ENCODE measurements around the gene RAPGEF3.
A peak's percentile ranks its signal among the peaks of the same experiment; 100 is the strongest.

Gene RAPGEF3

DNA sequence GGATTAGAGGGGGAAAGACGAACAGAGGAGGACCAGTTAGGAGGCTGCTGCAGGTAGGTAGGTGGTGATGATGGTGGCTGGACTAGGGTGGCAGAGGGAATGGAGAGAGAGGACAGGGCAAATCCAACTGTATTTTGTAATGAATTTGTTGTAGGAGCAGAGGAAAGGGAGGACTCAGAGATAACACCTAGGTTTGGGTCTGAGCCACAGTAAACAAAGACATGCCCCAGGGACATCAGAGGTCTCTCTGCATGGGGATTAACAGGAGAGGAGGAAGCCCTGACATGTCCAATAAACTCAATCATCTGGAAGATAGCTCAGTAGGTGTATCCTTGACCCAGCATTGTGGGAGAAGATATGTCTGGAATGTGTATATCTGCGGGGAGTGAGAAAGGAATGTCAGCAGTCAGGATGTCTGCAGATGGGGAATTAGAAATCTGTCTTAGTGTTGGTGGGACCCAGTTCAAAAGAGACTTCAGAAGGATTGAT is 9.7 kb upstream of the RAPGEF3 start:
- no peaks in the 10 kb centered on the region for H3K36me3 ChIP-seq (replicated peaks)
- H3K9me3 ChIP-seq, result no peaks in the 10 kb centered on the region
- peaks cover 25% of the 10 kb centered on the region for H3K4me1 ChIP-seq
- peak; percentile 45 to 65 for DNase-seq (ENCODE audit: low spot score in 2 of 2)
- in situ Hi-C loops (cut with MboI; ENCODE audit: low sequenced_read_pairs), result no loop called here
- no peaks in the 10 kb centered on the region for H3K27me3 ChIP-seq (ENCODE audit: low read depth)
- no peak overlapping the region for H3K4me3 ChIP-seq

- in situ Hi-C loops (cut with MboI; ENCODE audit: low sequenced_read_pairs), result no loop called here
- Histone ChIP-seq H3K27me3 (ENCODE audit: low read depth) (no peaks in the 10 kb centered on the region), H3K4me1 (peaks cover 23% of the 10 kb centered on the region), H3K9me3 (no peaks in the 10 kb centered on the region), H3K4me3 (no peak overlapping the region), H3K36me3 (replicated peaks) (no peaks in the 10 kb centered on the region)
- DNase-seq (ENCODE audit: low spot score in 2 of 2), result peak in 1 of 2 experiments; percentile 65
Measured at GRCh38 chr12:47767216-47767724, 8.6 kb upstream of the RAPGEF3 start.

DNA sequence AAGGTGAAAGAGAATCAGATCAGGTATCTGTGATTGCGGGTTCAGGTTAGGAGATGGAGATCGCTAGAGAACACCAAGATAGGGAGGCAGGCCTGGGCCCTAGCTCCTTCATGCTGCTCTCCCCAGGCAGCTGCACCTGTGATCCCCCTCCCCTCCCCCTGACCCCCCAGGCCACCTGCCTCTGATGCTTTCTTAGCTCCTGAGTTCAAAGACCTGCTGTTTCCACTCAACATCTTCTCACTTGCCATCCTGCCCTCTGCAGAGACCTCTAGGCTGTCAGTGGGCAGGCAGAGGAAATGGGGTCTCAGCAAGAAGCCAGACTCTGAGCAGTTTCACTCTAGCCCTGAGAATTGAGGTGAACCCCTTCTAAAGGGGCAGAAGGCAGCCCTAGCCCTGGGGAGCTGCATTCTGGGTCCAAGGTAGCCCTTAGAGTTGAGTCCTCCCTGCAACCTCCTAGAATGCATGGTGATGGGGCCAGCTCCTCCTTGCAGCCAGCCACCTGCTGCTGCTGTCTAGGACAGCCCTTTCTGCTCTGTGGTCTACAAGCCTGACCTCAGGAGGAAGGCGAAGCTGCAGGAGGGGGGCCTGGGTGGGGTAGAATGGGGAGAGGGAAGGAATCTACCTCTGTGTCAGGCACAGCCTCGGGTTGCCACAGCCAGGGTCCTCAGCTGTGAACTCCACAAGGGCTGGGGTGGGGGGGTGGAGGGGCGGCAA is 8.0 kb upstream of the RAPGEF3 start:
- Histone ChIP-seq H3K9me3 (no peaks in the 10 kb centered on the region), H3K27me3 (ENCODE audit: low read depth) (no peaks in the 10 kb centered on the region), H3K36me3 (replicated peaks) (no peaks in the 10 kb centered on the region), H3K4me1 (peaks cover 23% of the 10 kb centered on the region), H3K4me3 (no peak overlapping the region)
- in situ Hi-C loops (cut with MboI; ENCODE audit: low sequenced_read_pairs), result no loop called here
- no peak for DNase-seq (ENCODE audit: low spot score in 2 of 2)

DNA sequence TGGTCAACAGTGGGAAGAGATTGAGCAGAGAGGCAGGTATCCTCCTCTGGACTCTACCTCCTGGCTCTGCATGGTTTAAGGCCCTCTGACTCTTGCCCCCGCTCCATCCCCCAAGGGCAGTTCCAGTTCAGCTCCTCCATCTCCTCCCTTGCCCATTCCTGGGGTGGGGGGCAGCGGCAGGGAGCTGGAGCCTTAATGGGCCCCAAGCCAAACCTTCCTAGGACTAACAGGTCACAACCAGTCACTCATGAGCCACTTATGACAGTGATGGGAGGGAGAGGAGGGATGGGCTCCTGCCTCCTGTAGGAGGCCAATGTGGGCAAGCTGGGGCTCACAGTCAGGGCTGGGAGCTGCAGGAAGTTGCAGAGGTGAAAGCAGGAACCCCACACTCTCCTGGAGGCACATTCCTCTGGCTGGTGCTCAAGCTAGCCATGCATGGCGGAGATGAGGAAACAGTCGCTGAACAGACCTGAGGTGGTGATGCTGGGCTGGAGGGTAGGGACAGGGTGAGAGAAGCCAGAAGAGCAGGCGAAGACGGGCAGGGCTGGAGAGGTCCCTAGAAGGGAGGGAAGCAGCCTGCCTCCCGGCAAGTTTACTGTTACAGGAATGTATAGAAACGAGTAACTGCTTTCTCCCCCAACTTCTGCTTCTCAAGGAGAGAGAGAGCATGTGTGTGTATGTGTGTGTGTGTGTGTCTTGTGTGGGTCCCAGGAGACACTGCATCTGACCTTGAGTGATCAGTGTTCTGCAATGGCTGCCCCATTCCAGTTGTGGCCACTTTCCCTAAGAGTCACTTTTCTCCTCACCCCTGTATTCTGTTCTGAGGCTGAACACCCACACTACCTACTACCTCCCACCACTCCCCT is 5.0 kb upstream of the RAPGEF3 start:
- H3K9me3 ChIP-seq, result no peaks in the 10 kb centered on the region
- no peak for DNase-seq (ENCODE audit: low spot score in 2 of 2)
- H3K4me3 ChIP-seq, result no peak overlapping the region
- no peaks in the 10 kb centered on the region for H3K27me3 ChIP-seq (ENCODE audit: low read depth)
- H3K4me1 ChIP-seq, result peaks cover 8% of the 10 kb centered on the region
- in situ Hi-C loops (cut with MboI; ENCODE audit: low sequenced_read_pairs), result no loop called here
- H3K36me3 ChIP-seq (replicated peaks), result no peaks in the 10 kb centered on the region

DNA sequence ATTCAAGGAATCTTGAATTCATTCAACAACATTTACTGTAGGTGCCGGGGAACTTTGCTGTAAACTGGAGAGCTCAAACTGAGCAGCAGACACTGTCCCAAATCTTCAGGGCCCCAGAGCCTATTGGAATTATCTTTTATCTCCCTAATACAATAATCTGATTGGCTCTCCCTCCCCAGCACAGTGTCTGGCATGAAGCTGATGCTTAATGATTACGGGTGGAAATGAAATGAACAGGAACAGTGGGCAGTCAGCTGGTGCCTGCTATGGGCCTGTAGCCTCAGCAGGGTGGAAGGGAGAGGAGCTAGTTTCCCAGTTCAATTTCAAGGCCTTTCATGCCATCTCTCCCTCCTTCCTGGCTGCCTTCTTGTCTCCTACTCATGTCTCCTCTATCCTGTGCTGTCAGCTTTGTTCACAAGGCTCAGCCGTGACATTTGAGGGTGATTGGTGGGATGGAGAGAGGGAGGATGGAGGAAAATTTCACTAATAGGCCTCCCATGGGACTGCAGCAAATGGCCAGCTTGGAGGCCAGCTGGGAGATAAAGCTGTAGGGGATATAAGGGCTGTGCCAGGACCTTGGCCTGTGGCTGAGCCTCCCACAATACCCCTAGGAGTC is 4.3 kb upstream of the RAPGEF3 start:
- no peaks in the 10 kb centered on the region for H3K27me3 ChIP-seq (ENCODE audit: low read depth)
- in situ Hi-C loops (cut with MboI; ENCODE audit: low sequenced_read_pairs), result no loop called here
- no peaks in the 10 kb centered on the region for H3K9me3 ChIP-seq
- H3K36me3 ChIP-seq (replicated peaks), result no peaks in the 10 kb centered on the region
- H3K4me3 ChIP-seq, result no peak overlapping the region
- H3K4me1 ChIP-seq, result peaks cover under 1% of the 10 kb centered on the region; the same call in 1 of the 2 replicates
- no peak for DNase-seq (ENCODE audit: low spot score in 2 of 2)

- in situ Hi-C loops (cut with MboI; ENCODE audit: low sequenced_read_pairs), result no loop called here
- Histone ChIP-seq H3K4me1 (no peaks in the 10 kb centered on the region), H3K9me3 (no peaks in the 10 kb centered on the region), H3K4me3 (peak overlapping the region; percentile 41), H3K27me3 (ENCODE audit: low read depth) (no peaks in the 10 kb centered on the region), H3K36me3 (replicated peaks) (no peaks in the 10 kb centered on the region)
- no peak for DNase-seq (ENCODE audit: low spot score in 2 of 2)
Measured at GRCh38 chr12:47758584-47758833, 171 bp downstream of the RAPGEF3 start.

GRCh38 chr12:47757840-47758583 is 668 bp downstream of the RAPGEF3 start:
- Histone ChIP-seq H3K27me3 (ENCODE audit: low read depth) (no peaks in the 10 kb centered on the region), H3K9me3 (no peaks in the 10 kb centered on the region), H3K36me3 (replicated peaks) (no peaks in the 10 kb centered on the region), H3K4me3 (peak overlapping the region; percentile 41; the same call in 1 of the 2 replicates), H3K4me1 (no peaks in the 10 kb centered on the region)
- DNase-seq (ENCODE audit: low spot score in 2 of 2), result no peak
- in situ Hi-C loops (cut with MboI; ENCODE audit: low sequenced_read_pairs), result no loop called here

DNA sequence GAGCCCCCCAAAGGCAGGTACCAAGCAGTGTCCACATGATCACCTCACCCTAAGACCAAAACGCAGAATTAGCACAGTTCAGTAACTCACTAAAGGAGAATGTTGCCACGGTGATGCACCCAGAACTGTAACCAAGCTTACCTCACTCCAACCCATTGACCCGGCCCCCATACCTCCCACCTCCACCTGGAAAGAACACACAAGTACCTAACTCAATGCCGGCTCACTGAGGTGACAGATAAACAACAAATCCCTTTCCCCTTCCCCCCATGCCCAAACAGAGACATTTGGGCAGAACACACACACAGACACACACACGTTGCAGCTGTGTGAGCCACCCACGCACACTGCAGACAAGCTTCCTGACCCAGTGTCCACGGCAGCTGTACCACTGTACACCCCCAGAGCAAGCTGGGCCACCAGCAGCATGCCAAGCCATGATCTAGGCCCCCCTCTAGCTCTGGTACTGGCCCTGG is 1.3 kb downstream of the RAPGEF3 start:
- Histone ChIP-seq H3K36me3 (replicated peaks) (no peaks in the 10 kb centered on the region), H3K27me3 (ENCODE audit: low read depth) (no peaks in the 10 kb centered on the region), H3K4me1 (no peaks in the 10 kb centered on the region), H3K4me3 (no peak overlapping the region), H3K9me3 (no peaks in the 10 kb centered on the region)
- DNase-seq (ENCODE audit: low spot score in 2 of 2), result no peak
- in situ Hi-C loops (cut with MboI; ENCODE audit: low sequenced_read_pairs), result no loop called here

DNA sequence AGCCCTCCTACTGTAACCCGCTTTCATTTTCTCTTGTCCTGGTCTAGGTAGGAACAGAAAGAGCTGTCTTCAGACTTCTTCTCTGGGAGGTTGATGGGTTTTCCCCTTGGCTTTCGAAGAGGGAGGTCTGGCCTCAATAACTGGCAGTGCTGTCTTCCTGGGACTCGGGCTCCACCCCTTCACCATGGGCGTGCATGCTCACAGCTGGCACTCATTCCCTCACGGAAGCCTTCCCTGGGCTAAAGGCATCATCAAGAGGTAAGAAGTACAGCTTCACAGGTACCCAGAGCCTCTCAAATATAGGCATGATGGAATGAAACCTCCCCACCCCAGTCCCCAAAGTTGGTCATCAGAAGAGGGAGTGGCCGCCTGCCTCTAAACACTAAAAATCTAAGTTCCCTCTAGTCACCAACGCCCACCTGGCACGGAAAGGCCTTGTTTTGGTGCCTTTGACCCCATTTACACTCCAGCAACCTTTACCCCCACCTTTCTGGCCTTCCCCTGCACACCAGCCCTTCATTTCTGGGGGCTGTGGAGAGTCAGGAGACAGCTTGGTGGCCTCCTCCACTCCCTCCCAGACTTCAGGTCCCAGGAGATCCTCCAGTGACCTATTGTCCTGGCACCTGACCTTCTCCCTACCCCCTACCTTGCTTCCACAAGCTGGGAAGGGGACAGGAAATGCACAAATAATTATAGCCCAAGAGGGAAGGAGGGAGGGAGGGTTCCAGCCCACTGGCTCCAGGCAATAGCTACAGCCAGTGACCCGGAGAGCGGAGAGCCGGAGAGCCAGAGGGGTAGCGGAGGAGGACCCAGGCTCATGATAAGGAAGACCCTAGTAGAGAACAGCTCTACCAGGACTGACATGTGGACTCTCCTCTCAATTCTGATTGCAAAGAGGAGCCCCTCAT is 2.8 kb downstream of the RAPGEF3 start:
- no peaks in the 10 kb centered on the region for H3K9me3 ChIP-seq
- no peak for DNase-seq (ENCODE audit: low spot score in 2 of 2)
- H3K4me3 ChIP-seq, result no peak overlapping the region
- H3K4me1 ChIP-seq, result no peaks in the 10 kb centered on the region
- H3K36me3 ChIP-seq (replicated peaks), result no peaks in the 10 kb centered on the region
- in situ Hi-C loops (cut with MboI; ENCODE audit: low sequenced_read_pairs), result no loop called here
- no peaks in the 10 kb centered on the region for H3K27me3 ChIP-seq (ENCODE audit: low read depth)

- H3K4me3 ChIP-seq, result no peak overlapping the region
- H3K27me3 ChIP-seq (ENCODE audit: low read depth), result no peaks in the 10 kb centered on the region
- H3K36me3 ChIP-seq (replicated peaks), result no peaks in the 10 kb centered on the region
- no peaks in the 10 kb centered on the region for H3K9me3 ChIP-seq
- in situ Hi-C loops (cut with MboI; ENCODE audit: low sequenced_read_pairs), result no loop called here
- no peaks in the 10 kb centered on the region for H3K4me1 ChIP-seq
- DNase-seq (ENCODE audit: low spot score in 2 of 2), result no peak
Measured at GRCh38 chr12:47754881-47755280, 3.8 kb downstream of the RAPGEF3 start.

DNA sequence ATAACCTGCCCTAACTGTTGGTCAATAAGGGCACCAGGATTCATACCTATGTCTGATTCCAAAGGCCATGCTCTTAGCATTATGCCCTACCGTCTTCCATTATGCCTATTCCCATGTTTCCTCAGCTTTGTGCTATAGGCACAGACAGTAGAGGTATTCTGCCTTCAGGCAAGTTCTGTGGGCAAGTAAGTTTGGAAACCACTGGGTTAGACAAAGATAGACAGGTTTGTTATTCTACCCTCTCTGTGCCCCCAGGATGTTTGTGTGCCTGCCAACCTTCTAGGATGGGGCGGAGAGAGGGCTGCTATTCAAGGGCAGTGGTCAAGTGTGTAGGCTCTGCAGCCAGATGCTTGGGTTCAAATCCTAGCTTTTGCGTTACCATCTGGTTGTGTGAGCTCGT is 4.6 kb downstream of the RAPGEF3 start:
- no peaks in the 10 kb centered on the region for H3K36me3 ChIP-seq (replicated peaks)
- H3K27me3 ChIP-seq (ENCODE audit: low read depth), result no peaks in the 10 kb centered on the region
- no peak overlapping the region for H3K4me3 ChIP-seq
- DNase-seq (ENCODE audit: low spot score in 2 of 2), result no peak
- H3K4me1 ChIP-seq, result no peaks in the 10 kb centered on the region
- in situ Hi-C loops (cut with MboI; ENCODE audit: low sequenced_read_pairs), result no loop called here
- H3K9me3 ChIP-seq, result no peaks in the 10 kb centered on the region

DNA sequence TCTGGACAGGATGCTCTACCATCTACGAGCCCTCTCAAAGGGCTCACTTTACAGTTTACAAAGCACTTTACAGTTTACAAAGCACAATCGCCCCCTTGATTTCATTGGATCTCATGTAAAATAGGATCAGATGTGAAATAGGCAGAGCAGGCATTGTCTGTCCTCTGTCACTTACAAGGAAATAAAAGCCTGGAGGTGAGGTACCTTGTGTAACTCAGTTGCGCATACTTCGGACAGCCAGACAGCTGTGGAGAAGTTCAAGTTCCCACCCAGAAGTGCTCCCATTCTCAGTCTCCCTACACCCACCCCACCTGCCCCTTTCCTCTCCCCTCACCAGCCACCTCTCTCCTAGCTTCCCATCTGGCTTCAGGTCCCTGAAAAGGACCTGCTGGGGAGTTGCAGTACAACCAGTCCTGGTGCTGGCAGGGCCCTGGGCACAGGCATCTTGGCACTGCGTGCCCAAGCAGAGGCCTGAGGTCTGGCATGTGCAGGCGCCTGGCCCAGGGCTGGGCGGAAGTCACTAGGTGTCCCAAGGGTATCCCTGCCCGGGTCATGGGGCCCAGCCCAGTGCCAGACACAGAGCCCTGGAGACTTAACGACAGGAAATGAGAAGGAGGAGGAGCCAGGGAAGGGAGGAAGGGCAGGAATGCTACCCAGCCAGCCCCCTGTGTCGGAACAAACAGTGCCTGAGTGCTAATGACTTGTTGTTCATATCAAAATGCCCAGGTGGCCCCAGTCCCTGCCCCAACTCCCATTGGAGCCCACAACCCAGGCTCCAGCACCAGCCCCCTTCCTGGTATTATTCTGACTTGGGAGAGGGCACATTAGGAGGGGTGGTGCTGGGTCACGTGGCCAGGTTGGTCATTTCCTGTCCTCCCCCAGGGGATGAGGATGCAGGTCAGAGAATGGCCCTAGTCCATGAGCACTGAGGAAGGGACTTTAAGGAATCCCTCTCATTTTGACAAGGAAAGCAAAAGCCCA is 5.4 kb downstream of the RAPGEF3 start:
- Histone ChIP-seq H3K27me3 (ENCODE audit: low read depth) (no peaks in the 10 kb centered on the region), H3K4me3 (no peak overlapping the region), H3K9me3 (no peaks in the 10 kb centered on the region), H3K36me3 (replicated peaks) (no peaks in the 10 kb centered on the region), H3K4me1 (no peaks in the 10 kb centered on the region)
- DNase-seq (ENCODE audit: low spot score in 2 of 2), result no peak
- in situ Hi-C loops (cut with MboI; ENCODE audit: low sequenced_read_pairs), result no loop called here

All from HAP-1 (cell line).